ENCODE results near the gene KCNC3. TPM values are rescaled to one million over a fixed set of nuclear protein-coding genes. Genes with fewer than 3 reads are reported as not detected.
"Not testable (repeated sequence)": the region's sequence is repeated elsewhere in the genome, so short reads cannot be mapped to it uniquely, and the experiment has no call there.

Gene KCNC3
- total RNA-seq, 1 donor from 2014 or later: 9.3 TPM

- peak; percentile 72 for DNase-seq (ENCODE audit: low spot score)
- H3K4me3 Mint-ChIP-seq (ENCODE audit: unreplicated experiment): peak overlapping the region; percentile 44
- no peaks in the 10 kb centered on the region for H3K9me3 Mint-ChIP-seq (ENCODE audit: low read depth)
- no peak overlapping the region for H3K27ac Mint-ChIP-seq (ENCODE audit: unreplicated experiment)
- H3K4me1 Mint-ChIP-seq (ENCODE audit: low read depth): peaks cover 6% of the 10 kb centered on the region
- TF ChIP-seq CTCF (IDR thresholded peaks at IDR 0.05): peak; percentile 90
- H3K36me3 Mint-ChIP-seq (ENCODE audit: low read depth): no peaks in the 10 kb centered on the region
- peaks cover 6% of the 10 kb centered on the region for H3K27me3 Mint-ChIP-seq (ENCODE audit: low read depth)
Measured at GRCh38 chr19:50357178-50358100, 28.3 kb upstream of the KCNC3 start.

GRCh38 chr19:50356691-50357177 lies 27.6 kb upstream of the KCNC3 start:
- DNase-seq (ENCODE audit: low spot score): peak; percentile 21
- peaks cover 6% of the 10 kb centered on the region for H3K27me3 Mint-ChIP-seq (ENCODE audit: low read depth)
- TF ChIP-seq CTCF (IDR thresholded peaks at IDR 0.05): no peak
- H3K27ac Mint-ChIP-seq (ENCODE audit: unreplicated experiment): no peak overlapping the region
- H3K36me3 Mint-ChIP-seq (ENCODE audit: low read depth): no peaks in the 10 kb centered on the region
- H3K9me3 Mint-ChIP-seq (ENCODE audit: low read depth): no peaks in the 10 kb centered on the region
- H3K4me1 Mint-ChIP-seq (ENCODE audit: low read depth): peaks cover 6% of the 10 kb centered on the region
- H3K4me3 Mint-ChIP-seq (ENCODE audit: unreplicated experiment): no peak overlapping the region

- not testable (repeated sequence) for H3K36me3 Mint-ChIP-seq (ENCODE audit: low read depth); H3K9me3 Mint-ChIP-seq (ENCODE audit: low read depth); H3K27ac Mint-ChIP-seq (ENCODE audit: unreplicated experiment); H3K4me3 Mint-ChIP-seq (ENCODE audit: unreplicated experiment); H3K27me3 Mint-ChIP-seq (ENCODE audit: low read depth)
- H3K4me1 Mint-ChIP-seq (ENCODE audit: low read depth): peaks cover 13% of the 10 kb centered on the region
- peak; percentile 15 for DNase-seq (ENCODE audit: low spot score)
Measured at GRCh38 chr19:50353487-50353880, 24.3 kb upstream of the KCNC3 start.

- no peaks in the 10 kb centered on the region for H3K9me3 Mint-ChIP-seq (ENCODE audit: low read depth)
- H3K36me3 Mint-ChIP-seq (ENCODE audit: low read depth): no peaks in the 10 kb centered on the region
- no peak overlapping the region for H3K4me3 Mint-ChIP-seq (ENCODE audit: unreplicated experiment)
- H3K4me1 Mint-ChIP-seq (ENCODE audit: low read depth): peaks cover 13% of the 10 kb centered on the region
- no peak for TF ChIP-seq CTCF (IDR thresholded peaks at IDR 0.05)
- peaks cover 2% of the 10 kb centered on the region for H3K27me3 Mint-ChIP-seq (ENCODE audit: low read depth)
- no peak overlapping the region for H3K27ac Mint-ChIP-seq (ENCODE audit: unreplicated experiment)
- DNase-seq (ENCODE audit: low spot score): no peak
Measured at GRCh38 chr19:50352242-50352641, 23.1 kb upstream of the KCNC3 start.

- H3K4me3 Mint-ChIP-seq (ENCODE audit: unreplicated experiment): no peak overlapping the region
Measured at GRCh38 chr19:50349277-50350057, 20.3 kb upstream of the KCNC3 start.

GRCh38 chr19:50347089-50347581 lies 18.0 kb upstream of the KCNC3 start:
- H3K27ac Mint-ChIP-seq (ENCODE audit: unreplicated experiment); H3K4me3 Mint-ChIP-seq (ENCODE audit: unreplicated experiment); H3K27me3 Mint-ChIP-seq (ENCODE audit: low read depth); H3K4me1 Mint-ChIP-seq (ENCODE audit: low read depth): not testable (repeated sequence)
- DNase-seq (ENCODE audit: low spot score): peak; percentile 14
- H3K9me3 Mint-ChIP-seq (ENCODE audit: low read depth): peaks cover 10% of the 10 kb centered on the region
- peaks cover 12% of the 10 kb centered on the region for H3K36me3 Mint-ChIP-seq (ENCODE audit: low read depth)

More at GRCh38 chr19:50349277-50350057, 20.3 kb upstream of the KCNC3 start:
- H3K9me3 Mint-ChIP-seq (ENCODE audit: low read depth): peaks cover 8% of the 10 kb centered on the region
- peaks cover 5% of the 10 kb centered on the region for H3K36me3 Mint-ChIP-seq (ENCODE audit: low read depth)
- DNase-seq (ENCODE audit: low spot score): peak; percentile 49
- H3K4me1 Mint-ChIP-seq (ENCODE audit: low read depth): peaks cover 9% of the 10 kb centered on the region
- H3K27me3 Mint-ChIP-seq (ENCODE audit: low read depth): no peaks in the 10 kb centered on the region
- no peak overlapping the region for H3K27ac Mint-ChIP-seq (ENCODE audit: unreplicated experiment)
- TF ChIP-seq CTCF (IDR thresholded peaks at IDR 0.05): no peak
